HK-2 (cell line): ENCODE measurements around the gene DOK7.
"Not testable (repeated sequence)": the region's sequence is repeated elsewhere in the genome, so short reads cannot be mapped to it uniquely, and the experiment has no call there.

Source experiments
- DNase-seq: peaks from one replicate; pipeline ENCODE4 v3.0.0-alpha.2; 2018; ENCODE audit not compliant: unreplicated experiment

Gene DOK7

GRCh38 chr4:3442959-3443749 is 20.0 kb upstream of the DOK7 start:
- DNase-seq: peak; percentile 77

- DNase-seq: no peak
Measured at GRCh38 chr4:3443750-3444309, 19.3 kb upstream of the DOK7 start.

- no peak for DNase-seq
Measured at GRCh38 chr4:3444351-3445110, 18.6 kb upstream of the DOK7 start.

- no peak for DNase-seq
Measured at GRCh38 chr4:3445111-3445820, 17.8 kb upstream of the DOK7 start.

DNA sequence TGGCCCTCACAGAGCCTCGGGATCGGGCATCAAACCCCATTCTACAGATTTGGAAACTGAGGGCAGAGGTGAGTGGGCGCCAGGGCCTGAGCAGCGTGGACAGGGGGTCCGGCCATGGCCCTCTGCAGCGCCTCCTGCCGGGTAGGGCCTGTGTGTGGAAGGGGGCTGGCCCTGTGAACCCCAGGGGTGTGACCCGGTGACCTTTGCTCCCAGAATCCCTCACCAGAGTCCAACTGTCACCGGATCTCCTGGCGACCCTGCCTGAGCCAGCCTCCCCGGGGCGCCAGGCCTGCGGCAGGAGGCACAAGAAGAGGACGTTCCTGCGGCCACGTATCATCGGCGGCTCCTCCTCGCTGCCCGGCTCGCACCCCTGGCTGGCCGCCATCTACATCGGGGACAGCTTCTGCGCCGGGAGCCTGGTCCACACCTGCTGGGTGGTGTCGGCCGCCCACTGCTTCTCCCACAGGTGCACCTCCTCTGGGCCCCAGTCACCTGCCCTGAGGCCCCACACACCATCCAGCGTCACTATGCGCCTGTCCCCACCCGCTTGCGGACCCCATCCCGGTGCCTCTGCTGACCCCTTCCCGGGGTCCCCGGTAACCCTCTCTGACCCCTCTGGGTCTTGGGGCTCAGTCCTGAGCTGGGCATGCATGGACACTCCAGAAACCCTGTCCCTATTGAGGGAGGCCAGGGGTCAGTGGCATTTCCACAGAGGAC is 17.1 kb upstream of the DOK7 start:
- DNase-seq: no peak

DNA sequence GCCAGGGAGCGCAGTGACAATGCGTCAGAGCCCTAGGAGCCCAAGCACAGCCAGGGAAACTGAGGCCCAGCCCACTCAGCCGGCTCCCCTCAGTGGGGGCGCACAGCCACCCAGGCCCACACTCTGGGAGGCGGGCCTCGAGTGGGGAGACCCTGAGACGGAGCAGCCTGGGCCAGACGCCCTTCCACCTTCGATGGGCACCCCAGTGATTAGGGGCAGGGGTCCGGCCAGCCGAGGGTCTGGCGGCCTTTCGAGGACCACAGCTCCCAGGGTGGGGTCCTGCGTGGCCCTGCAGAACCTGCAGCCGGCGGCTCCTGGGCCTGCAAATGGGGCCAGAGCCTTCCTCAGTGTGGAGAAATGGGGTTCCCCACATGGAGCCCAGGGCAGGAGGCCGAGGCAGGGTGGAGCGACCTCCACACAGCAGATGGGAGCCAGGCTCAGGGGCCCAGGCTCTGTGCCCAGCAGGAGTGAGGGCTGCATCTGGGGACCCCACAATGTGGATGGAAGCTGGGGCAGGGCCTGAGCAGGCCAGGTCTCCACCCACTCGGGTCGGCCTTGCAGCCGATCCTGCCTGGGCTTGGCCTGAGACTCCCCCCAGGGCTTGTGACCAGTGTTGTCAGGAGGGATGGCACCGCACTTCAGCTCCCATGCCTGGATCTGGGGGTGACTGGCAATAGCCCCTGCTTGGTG is 16.3 kb upstream of the DOK7 start:
- no peak for DNase-seq

- DNase-seq: no peak
Measured at GRCh38 chr4:3447431-3448395, 15.4 kb upstream of the DOK7 start.

GRCh38 chr4:3449047-3449573 is 14.0 kb upstream of the DOK7 start:
- no peak for DNase-seq

DNA sequence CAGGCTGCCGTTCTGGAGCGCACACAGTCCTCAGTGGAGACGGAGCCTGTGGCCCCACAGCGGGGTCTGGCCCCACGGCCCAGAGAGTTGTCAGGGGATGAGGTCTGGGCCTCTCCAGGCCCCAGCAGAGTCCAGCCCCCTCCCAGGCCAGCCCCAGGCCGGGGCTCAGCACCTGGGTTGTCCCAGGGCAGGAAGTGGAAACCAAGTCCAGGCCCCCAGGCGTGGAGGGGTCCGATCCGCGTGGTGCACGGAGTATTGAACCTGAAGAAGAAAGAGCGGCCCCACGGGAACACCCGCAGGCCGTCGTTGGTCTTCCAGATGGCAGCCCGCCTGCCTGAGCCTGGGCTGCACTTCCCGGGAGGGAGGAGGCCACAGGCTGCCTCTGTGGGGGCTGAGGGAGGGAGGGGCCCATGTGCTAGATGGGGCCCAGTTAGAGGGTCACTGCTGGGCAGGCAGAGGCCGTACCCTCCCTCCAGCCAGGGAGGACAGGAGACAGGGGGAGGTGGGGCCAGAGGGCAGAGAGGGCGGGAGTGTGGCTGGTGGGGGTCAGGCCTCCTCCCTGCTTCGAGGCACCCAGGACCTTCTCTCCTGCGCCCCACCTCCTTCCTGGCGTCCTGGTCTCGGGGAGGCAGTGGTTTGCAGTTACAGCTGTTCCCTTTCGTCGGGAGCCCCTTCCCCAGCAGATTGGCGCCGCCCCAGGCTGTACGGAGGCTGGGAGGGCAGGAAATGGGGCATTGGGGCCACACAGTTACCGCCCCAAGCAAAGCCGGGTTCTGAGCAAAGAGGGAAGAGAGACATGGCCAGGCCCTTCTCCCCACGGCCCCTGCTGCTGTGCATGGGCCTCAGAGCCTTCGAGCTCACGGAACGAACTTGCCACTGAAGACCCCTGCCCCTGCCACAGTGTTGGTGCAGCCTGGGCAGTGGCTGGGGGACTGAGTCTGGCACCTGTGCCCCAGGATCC is 13.3 kb upstream of the DOK7 start:
- DNase-seq: no peak

GRCh38 chr4:3450643-3451042 is 12.5 kb upstream of the DOK7 start:
- DNase-seq: no peak

GRCh38 chr4:3451956-3452355 is 11.2 kb upstream of the DOK7 start:
- no peak for DNase-seq

DNA sequence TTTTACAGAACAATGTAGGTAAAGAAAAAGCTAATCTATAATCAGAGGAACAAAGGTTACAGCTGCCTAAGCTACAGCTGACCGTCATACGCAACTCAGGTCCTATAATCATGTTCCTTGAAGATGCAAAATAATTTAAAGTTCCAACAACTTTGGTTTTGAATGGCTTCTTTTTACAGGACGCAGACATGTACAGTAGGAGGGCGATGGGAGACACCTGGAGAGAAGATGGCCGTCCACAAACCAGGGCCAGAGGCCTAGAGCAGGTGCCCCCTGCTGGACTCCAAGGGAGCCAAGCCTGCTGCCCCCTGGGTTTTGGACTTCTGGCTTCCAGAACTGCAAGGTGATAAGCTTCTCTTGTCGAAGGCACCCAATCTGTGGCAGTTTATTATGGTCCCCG is 10.7 kb upstream of the DOK7 start:
- no peak for DNase-seq

DNA sequence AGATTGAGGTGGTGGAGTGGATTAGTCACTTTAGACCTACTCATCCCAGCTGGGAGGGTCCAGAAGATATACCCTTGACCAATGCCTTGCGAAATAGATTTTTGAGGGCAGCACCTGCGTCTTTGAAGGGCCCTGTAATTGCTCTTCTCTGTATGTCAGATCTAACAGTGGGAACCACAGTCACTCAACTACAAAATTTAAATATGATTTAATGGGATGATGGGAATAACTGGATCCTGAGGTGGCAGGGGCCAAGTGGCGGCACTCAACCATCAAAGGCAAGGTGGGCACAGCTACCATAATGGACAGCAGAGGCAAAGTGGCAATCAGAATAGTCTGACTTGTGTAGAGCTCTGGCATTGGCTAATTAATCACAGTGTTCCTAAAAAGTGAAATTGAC is 7.5 kb upstream of the DOK7 start:
- not testable (repeated sequence) for DNase-seq

- DNase-seq: no peak
Measured at GRCh38 chr4:3458371-3458770, 4.7 kb upstream of the DOK7 start.

DNA sequence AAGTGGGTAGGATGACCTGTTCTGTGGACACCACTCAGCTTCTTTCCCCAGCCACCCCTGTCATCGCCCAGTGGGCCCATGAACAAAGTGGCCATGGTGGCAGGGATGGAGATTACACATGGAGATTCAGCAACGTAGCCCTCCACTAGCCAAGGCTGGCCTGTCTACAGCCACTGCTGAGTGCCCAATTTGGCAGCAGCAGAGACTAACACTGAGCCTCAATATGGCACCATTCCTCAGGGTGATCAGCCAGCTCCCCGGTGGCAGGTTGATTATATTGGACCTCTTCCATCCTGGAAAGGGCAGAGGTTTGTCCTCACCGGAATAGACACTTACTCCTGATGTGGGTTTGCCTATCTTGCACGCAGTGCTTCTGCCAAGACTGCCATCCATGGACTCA is 4.0 kb upstream of the DOK7 start:
- not testable (repeated sequence) for DNase-seq

- no peak for DNase-seq
Measured at GRCh38 chr4:3460926-3461325, 2.2 kb upstream of the DOK7 start.

- DNase-seq: no peak
Measured at GRCh38 chr4:3461515-3462291, 1.4 kb upstream of the DOK7 start.

DNA sequence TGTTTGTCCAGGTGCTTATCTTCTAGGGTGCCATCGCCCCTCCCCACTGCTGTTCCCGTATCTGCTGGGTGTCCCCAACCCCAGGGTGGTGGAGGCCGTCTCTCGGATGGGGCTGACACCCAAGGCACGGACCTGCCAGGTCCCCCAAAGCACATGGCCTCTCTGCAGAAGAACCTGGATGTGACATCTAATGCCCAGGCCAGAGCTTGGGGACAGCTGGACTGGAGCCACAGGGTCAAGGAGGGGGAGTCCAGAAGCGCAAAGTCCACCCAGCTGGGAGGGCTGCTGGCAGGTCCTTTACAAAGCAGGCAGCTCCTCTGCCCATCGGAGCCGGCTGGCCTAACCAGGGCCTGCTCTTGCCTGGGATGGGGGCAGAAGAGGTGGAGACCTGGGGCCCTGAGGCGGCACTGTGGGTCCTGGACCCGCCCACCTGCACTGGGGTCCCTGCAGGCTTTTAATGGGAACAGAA is 751 bp upstream of the DOK7 start:
- no peak for DNase-seq
